SK-N-SH (cell line): Measurements from ENCODE around the gene SAMD4B. TPM values are rescaled to one million over a fixed set of nuclear protein-coding genes. Genes with fewer than 3 reads are reported as not detected.

Source experiments
- CTCF ChIA-PET: fragments of 300-600, 350-600 bp; formaldehyde crosslinking; extraction: SDS; loops from one replicate; lab custom pipeline; 2021; lab: Yijun Ruan, JAX
- POLR2A ChIA-PET: fragments of 350-600 bp; sonication (Branson Sonifier 250); formaldehyde crosslinking; extraction: SDS; loops from one replicate; lab custom pipeline; 2020; ENCODE audit warnings: antibody characterized with exemption, inconsistent platforms; lab: Yijun Ruan, JAX
- DNase-seq: peaks from one replicate; pipeline ENCODE4 v3.0.0; 2012
- H2AFZ ChIP-seq: fragments of 200-600 bp; sonication (generic); 2 replicates; pipeline ENCODE4 v1.8.1; 2016; ENCODE audit warnings: antibody characterized with exemption, mild to moderate bottlenecking, low read depth
- H3F3A ChIP-seq: fragments of 200-600 bp; sonication (generic); replicated peaks from 2 replicates; pipeline ENCODE3; 2016; ENCODE audit warnings: antibody characterized with exemption, mild to moderate bottlenecking; ENCODE audit not compliant: insufficient read depth
- H3K27ac ChIP-seq, 2 experiments: fragments of 200-500 bp in 1 of 2; fragments of 200-600 bp in 1 of 2; sonication (Bioruptor generic) in 1 of 2; sonication (generic), shearing (Covaris generic) in 1 of 2; 2 replicates each; pipeline versions ENCODE4 v1.5.1 to v1.6.1; 2014 to 2016; ENCODE audit warnings: low read depth in 2 of 2, inconsistent platforms in 1 of 2, low read length in 1 of 2, mild to moderate bottlenecking in 1 of 2, mixed read lengths in 1 of 2
- H3K27me3 ChIP-seq: fragments of 200-600 bp; sonication (generic), shearing (Covaris generic); 2 replicates; pipeline ENCODE4 v1.6.1; 2016; ENCODE audit warnings: mixed run types; ENCODE audit not compliant: insufficient read depth
- H3K36me3 ChIP-seq, 2 experiments: fragments of 200-500 bp in 1 of 2; fragments of 200-600 bp in 1 of 2; sonication (Bioruptor generic) in 1 of 2; sonication (generic) in 1 of 2; replicated peaks in 1 of 2; 2 replicates each; pipeline versions ENCODE3 to v1.5.1; 2014 to 2016; ENCODE audit warnings: low read length in 1 of 2, mild to moderate bottlenecking in 1 of 2; ENCODE audit not compliant: insufficient read depth in 2 of 2, control insufficient read depth in 1 of 2
- H3K4me1 ChIP-seq, 2 experiments: fragments of 200-500 bp in 1 of 2; fragments of 200-600 bp in 1 of 2; sonication (Bioruptor generic) in 1 of 2; sonication (generic), shearing (Covaris generic) in 1 of 2; 2 replicates each; pipeline versions ENCODE4 v1.5.1 to v1.6.1; 2014 to 2016; ENCODE audit warnings: low read depth in 1 of 2, low read length in 1 of 2, mixed run types in 1 of 2; ENCODE audit not compliant: insufficient read depth in 2 of 2, control insufficient read depth in 1 of 2
- H3K4me2 ChIP-seq: fragments of 200-600 bp; sonication (generic), shearing (Covaris generic); 2 replicates; pipeline ENCODE4 v1.6.1; 2017; ENCODE audit warnings: mixed run types
- H3K4me3 ChIP-seq, 2 experiments: fragments of 200-500 bp in 1 of 2; fragments of 200-600 bp in 1 of 2; sonication (Bioruptor generic) in 1 of 2; sonication (generic), shearing (Covaris generic) in 1 of 2; 2 replicates each; pipeline versions ENCODE4 v1.5.1 to v1.8.1; 2014 to 2016; ENCODE audit warnings: low read depth in 2 of 2, inconsistent platforms in 1 of 2, low read length in 1 of 2, mild to moderate bottlenecking in 1 of 2, mixed read lengths in 1 of 2, moderate library complexity in 1 of 2
- H3K79me2 ChIP-seq: fragments of 200-600 bp; sonication (generic); 2 replicates; pipeline ENCODE4 v1.8.1; 2017; ENCODE audit warnings: mild to moderate bottlenecking; ENCODE audit not compliant: insufficient read depth
- H3K9ac ChIP-seq: fragments of 200-600 bp; sonication (generic); 2 replicates; pipeline ENCODE4 v1.6.1; 2017; ENCODE audit warnings: mixed run types
- H3K9me2 ChIP-seq: fragments of 200-600 bp; sonication (generic); 2 replicates; pipeline ENCODE4 v1.6.1; 2017; ENCODE audit warnings: mixed run types
- H3K9me3 ChIP-seq: fragments of 200-600 bp; sonication (generic); 2 replicates; pipeline ENCODE4 v1.6.1; 2017; ENCODE audit warnings: mixed run types, mild to moderate bottlenecking, moderate library complexity
- H4K20me1 ChIP-seq: fragments of 200-600 bp; sonication (generic); 2 replicates; pipeline ENCODE4 v1.6.1; 2017; ENCODE audit warnings: mild to moderate bottlenecking, mixed run types; ENCODE audit not compliant: insufficient read depth
- CHD2 ChIP-seq: fragments of 150-350 bp; IDR thresholded peaks from 2 replicates; pipeline ENCODE4 v1.6.1; 2018; ENCODE audit warnings: low read length; ENCODE audit not compliant: partially characterized antibody
- CTCF ChIP-seq: fragments of 200-600 bp; sonication (generic); IDR thresholded peaks from 2 replicates; pipeline ENCODE4 v1.6.1; 2017; ENCODE audit warnings: antibody characterized with exemption, mild to moderate bottlenecking, moderate library complexity
- FOXJ3 ChIP-seq: sonication (generic); formaldehyde crosslinking; IDR thresholded peaks from 2 replicates; pipeline ENCODE4 v1.5.1; 2020; ENCODE audit warnings: mild to moderate bottlenecking, missing genetic modification reagents
- GABPA ChIP-seq: IDR thresholded peaks from 2 replicates; pipeline ENCODE4 v1.4.0; 2012; ENCODE audit warnings: low read depth, mild to moderate bottlenecking
- GATA2 ChIP-seq: sonication (generic); formaldehyde crosslinking; IDR thresholded peaks from 2 replicates; pipeline ENCODE4 v1.5.0; 2020; ENCODE audit warnings: mild to moderate bottlenecking, missing genetic modification reagents
- IRF3 ChIP-seq: fragments of 150-350 bp; IDR thresholded peaks from 2 replicates; pipeline ENCODE4 v1.6.1; 2016; ENCODE audit warnings: mild to moderate bottlenecking, low read depth, low read length
- RXRA ChIP-seq: IDR thresholded peaks from 2 replicates; pipeline ENCODE4 v1.4.0; 2012; ENCODE audit warnings: low read depth, mild to moderate bottlenecking, borderline replicate concordance
- SIN3A ChIP-seq: IDR thresholded peaks from 2 replicates; pipeline ENCODE4 v1.6.1; 2012; ENCODE audit warnings: low read depth, mild to moderate bottlenecking, low read length, moderate library complexity, borderline replicate concordance
- SMC3 ChIP-seq: IDR thresholded peaks from 2 replicates; pipeline ENCODE4 v1.6.1; 2012; ENCODE audit warnings: low read depth, low read length, improper control_type of control experiment
- TCF12 ChIP-seq: IDR thresholded peaks from 2 replicates; pipeline ENCODE4 v1.4.0; 2012
- USF1 ChIP-seq: IDR thresholded peaks from 2 replicates; pipeline ENCODE4 v1.4.0; 2012; ENCODE audit warnings: low read depth, borderline replicate concordance
- WGBS: methylation state at CpG from one replicate; pipeline ENCODE4 v1.1.6; 2017; ENCODE audit warnings: low lambda C conversion rate; 5-methylcytosine and 5-hydroxymethylcytosine counted together
- polyA plus RNA-seq, 3 experiments: library from polyadenylated mRNA; depleted of rRNA; stranded (reverse); fragments of >200 nt; gene quantifications; 2 replicates each; pipeline ENCODE4 v1.2.3, GENCODE V29; 2012

SAMD4B gene
- polyA plus RNA-seq, 1 of the 3 experiments (the other 2 are of a cell fraction) = 83.0 TPM

- TF ChIP-seq IRF3 = no peak
- TF ChIP-seq GABPA = peak; percentile 75
- no peak for TF ChIP-seq RXRA
- TF ChIP-seq SIN3A = peak; percentile 71; the same call in 1 of the 2 replicates
- TF ChIP-seq GATA2 = no peak
- TF ChIP-seq CTCF = peak; percentile 60
- peak; percentile 9; the same call in 1 of the 2 replicates for TF ChIP-seq TCF12
- TF ChIP-seq SMC3 = peak; percentile 59
Observed at GRCh38 chr19:39341719-39342604, at the start of gene SAMD4B (continued).

- Histone ChIP-seq H3K27me3 (peaks cover 5% of the 10 kb centered on the region; the same call in 1 of the 2 replicates), H3K4me3 (no peak overlapping the region), H3K9ac (no peak overlapping the region), H3K9me2 (no peaks in the 10 kb centered on the region), H2AFZ (no peak overlapping the region), H3K4me1 (no peaks in the 10 kb centered on the region), H3K4me2 (no peak overlapping the region), H3K36me3 (no peaks in the 10 kb centered on the region), H3F3A (no peaks in the 10 kb centered on the region), H3K27ac (no peak overlapping the region), H3K9me3 (no peaks in the 10 kb centered on the region), H4K20me1 (no peaks in the 10 kb centered on the region), H3K79me2 (no peaks in the 10 kb centered on the region)
- POLR2A ChIA-PET = interaction anchor here (0.6 kb wide), 1 partner anchor 101 kb away, joined by 3 read pairs; no protein-coding TSS in a partner anchor
- no peak for DNase-seq
- CTCF ChIA-PET = interaction anchor here (0.5 to 1.0 kb wide), 2 partner anchors 12 to 34 kb away, joined by 3 to 4 read pairs; no protein-coding TSS in a partner anchor
- 64% methylated on average over 4 of the region's 4 CpGs for WGBS
- TF ChIP-seq SMC3 (no peak), CHD2 (no peak), GABPA (no peak), FOXJ3 (CRISPR knock-in tag) (no peak), USF1 (no peak)
Observed at GRCh38 chr19:39293394-39293793, 48.8 kb upstream of the SAMD4B start.
